Gastroesophageal sphincter (tissue), 3 donors: ENCODE results near the gene KLHL29.

ENCODE experiments used
- POLR2A ChIP-seq, 2 donors: fragments of 450-650 bp; IDR thresholded peaks; one replicate each; pipeline ENCODE4 v1.6.1; 2017; ENCODE audit warnings: antibody characterized with exemption in 2 of 2, mild to moderate bottlenecking in 2 of 2, moderate library complexity in 1 of 2
- TF ChIP-seq, protein P1 (sequence below), 4 experiments: fragments of 200-600 bp in 2 of 4; fragments of 450-650 bp in 2 of 4; sonication (generic) in 1 of 4; IDR thresholded peaks; one replicate each; pipeline ENCODE4 v1.5.1; 2017 to 2019; ENCODE audit warnings: antibody characterized with exemption in 4 of 4, mild to moderate bottlenecking in 2 of 4, moderate library complexity in 2 of 4

DNA sequence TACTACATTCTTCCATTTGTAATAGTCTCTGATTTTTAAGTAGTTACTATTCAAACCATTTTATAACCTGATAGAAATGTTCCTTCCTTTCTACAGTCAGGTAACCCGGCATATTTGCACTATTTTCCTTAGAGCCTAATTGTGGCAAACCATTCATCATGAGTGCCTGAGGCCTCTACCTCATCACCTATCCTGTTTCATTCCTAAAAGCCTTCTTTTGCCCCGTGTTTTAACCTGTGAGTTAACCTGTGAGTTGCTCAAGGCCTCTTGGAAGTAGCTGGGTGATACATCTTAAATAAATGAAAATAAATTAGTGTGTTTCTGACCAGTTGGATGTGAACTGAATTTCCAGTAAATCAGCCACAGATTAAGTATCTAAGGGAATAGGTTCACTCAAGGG, 6.5 kb upstream of the KLHL29 start:
- TF ChIP-seq, protein P1, sequence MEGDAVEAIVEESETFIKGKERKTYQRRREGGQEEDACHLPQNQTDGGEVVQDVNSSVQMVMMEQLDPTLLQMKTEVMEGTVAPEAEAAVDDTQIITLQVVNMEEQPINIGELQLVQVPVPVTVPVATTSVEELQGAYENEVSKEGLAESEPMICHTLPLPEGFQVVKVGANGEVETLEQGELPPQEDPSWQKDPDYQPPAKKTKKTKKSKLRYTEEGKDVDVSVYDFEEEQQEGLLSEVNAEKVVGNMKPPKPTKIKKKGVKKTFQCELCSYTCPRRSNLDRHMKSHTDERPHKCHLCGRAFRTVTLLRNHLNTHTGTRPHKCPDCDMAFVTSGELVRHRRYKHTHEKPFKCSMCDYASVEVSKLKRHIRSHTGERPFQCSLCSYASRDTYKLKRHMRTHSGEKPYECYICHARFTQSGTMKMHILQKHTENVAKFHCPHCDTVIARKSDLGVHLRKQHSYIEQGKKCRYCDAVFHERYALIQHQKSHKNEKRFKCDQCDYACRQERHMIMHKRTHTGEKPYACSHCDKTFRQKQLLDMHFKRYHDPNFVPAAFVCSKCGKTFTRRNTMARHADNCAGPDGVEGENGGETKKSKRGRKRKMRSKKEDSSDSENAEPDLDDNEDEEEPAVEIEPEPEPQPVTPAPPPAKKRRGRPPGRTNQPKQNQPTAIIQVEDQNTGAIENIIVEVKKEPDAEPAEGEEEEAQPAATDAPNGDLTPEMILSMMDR (IDR thresholded peaks at IDR 0.05): no peak
- no peak for TF ChIP-seq POLR2A (IDR thresholded peaks at IDR 0.05)
